ENCODE measurements around the gene PCNP. TPM values are rescaled to one million over a fixed set of nuclear protein-coding genes. Genes with fewer than 3 reads are reported as not detected.

The PCNP gene
- total and polyA plus RNA-seq, 7 donors: 72.4 to 178 (median 146) TPM

Small RNAs within 50 kb of the gene (small RNA-seq; reads per million reads assigned to genes)
- gene RF00019: 0 reads per million in 3 donors
- 0 reads per million in 3 donors for gene RNU6-1256P

Other genes with a start within 250 kb of the PCNP start
- 10 to 100 TPM; 20.2 to 33.5 (median 30.4) TPM for gene SENP7, start 61.0 kb upstream of the PCNP start, total RNA-seq
- 1 to 10 TPM; 2.1 to 6.5 (median 2.4) TPM for gene SENP7, start 61.0 kb upstream of the PCNP start, polyA plus RNA-seq
- gene TRMT10C, start 12.3 kb upstream of the PCNP start, total RNA-seq: 10 to 100 TPM; 15.5 to 29.1 (median 19.2) TPM
- gene TRMT10C, start 12.3 kb upstream of the PCNP start, polyA plus RNA-seq: 10 to 100 TPM; 15.0 to 22.6 (median 19.7) TPM
- gene ZBTB11, start 103.0 kb downstream of the PCNP start, total RNA-seq: 10 to 100 TPM; 18.6 to 24.4 (median 21.5) TPM
- 1 to 10 TPM; 3.0 to 7.1 (median 3.5) TPM for gene ZBTB11, start 103.0 kb downstream of the PCNP start, polyA plus RNA-seq
- 1,000 to 10,000 TPM; 1,731 to 3,301 (median 2,222) TPM for gene RPL24, start 112.5 kb downstream of the PCNP start, total RNA-seq
- gene RPL24, start 112.5 kb downstream of the PCNP start, polyA plus RNA-seq: 1,000 to 10,000 TPM; 1,942 to 3,503 (median 2,378) TPM
- gene CEP97, start 150.4 kb downstream of the PCNP start, total RNA-seq: 10 to 100 TPM in 2 of 4 donors, 1 to 10 TPM in 2; 9.0 to 11.1 (median 10.3) TPM
- 1 to 10 TPM in 2 of 3 donors, under 1 TPM in 1; 0.69 to 2.2 (median 1.8) TPM for gene CEP97, start 150.4 kb downstream of the PCNP start, polyA plus RNA-seq
- gene NXPE3, start 205.0 kb downstream of the PCNP start, total RNA-seq: 10 to 100 TPM; 11.5 to 15.8 (median 13.2) TPM
- gene NXPE3, start 205.0 kb downstream of the PCNP start, polyA plus RNA-seq: 1 to 10 TPM in 2 of 3 donors, under 1 TPM in 1; 0.92 to 8.8 (median 1.8) TPM

All from sigmoid colon (tissue), 7 donors.